HUES6 (cell line): ENCODE data around the gene FAHD1.
"Not testable (repeated sequence)": the region's sequence is repeated elsewhere in the genome, so short reads cannot be mapped to it uniquely, and the experiment has no call there.

Experiments
- H3K27ac ChIP-seq: 2 replicates; pipeline ENCODE4 v1.7.0; 2013; ENCODE audit warnings: low read depth, mild to moderate bottlenecking, low read length, inconsistent platforms
- H3K27me3 ChIP-seq: 2 replicates; pipeline ENCODE4 v1.6.1; 2013; ENCODE audit warnings: low read length; ENCODE audit not compliant: control insufficient read depth, insufficient read depth
- H3K36me3 ChIP-seq: 2 replicates; pipeline ENCODE4 v1.6.1; 2013; ENCODE audit warnings: low read length; ENCODE audit not compliant: control insufficient read depth, insufficient read depth
- H3K4me1 ChIP-seq: 2 replicates; pipeline ENCODE4 v1.6.1; 2013; ENCODE audit warnings: low read length; ENCODE audit not compliant: control insufficient read depth, insufficient read depth
- H3K4me3 ChIP-seq: 2 replicates; pipeline ENCODE4 v1.5.1; 2013; ENCODE audit warnings: low read depth, low read length
- H3K9ac ChIP-seq: one replicate; pipeline ENCODE4 v1.6.1; 2013; ENCODE audit warnings: mild to moderate bottlenecking, low read length
- H3K9me3 ChIP-seq: 2 replicates; pipeline ENCODE4 v1.6.1; 2013; ENCODE audit warnings: low read depth, low read length; ENCODE audit not compliant: control insufficient read depth, insufficient read depth

Gene FAHD1

GRCh38 chr16:1876066-1876465 lies 49.1 kb downstream of the FAHD1 start:
- not testable (repeated sequence) for H3K4me3 ChIP-seq, H3K4me1 ChIP-seq, H3K36me3 ChIP-seq, H3K9ac ChIP-seq, H3K9me3 ChIP-seq, H3K27ac ChIP-seq
- peaks cover 43% of the 10 kb centered on the region for H3K27me3 ChIP-seq

GRCh38 chr16:1876468-1876867 lies 49.5 kb downstream of the FAHD1 start:
- Histone ChIP-seq H3K4me1 (no peaks in the 10 kb centered on the region), H3K27ac (no peak overlapping the region), H3K9ac (no peak overlapping the region), H3K4me3 (no peak overlapping the region), H3K9me3 (no peaks in the 10 kb centered on the region), H3K27me3 (peaks cover 43% of the 10 kb centered on the region), H3K36me3 (no peaks in the 10 kb centered on the region)

GRCh38 chr16:1877089-1877488 lies 50.1 kb downstream of the FAHD1 start:
- peaks cover 39% of the 10 kb centered on the region for H3K27me3 ChIP-seq
- H3K36me3 ChIP-seq, result no peaks in the 10 kb centered on the region
- H3K4me1 ChIP-seq, result no peaks in the 10 kb centered on the region
- no peak overlapping the region for H3K27ac ChIP-seq
- H3K9ac ChIP-seq, result no peak overlapping the region
- H3K9me3 ChIP-seq, result no peaks in the 10 kb centered on the region
- no peak overlapping the region for H3K4me3 ChIP-seq

GRCh38 chr16:1877804-1878203 lies 50.8 kb downstream of the FAHD1 start:
- Histone ChIP-seq H3K9me3 (no peaks in the 10 kb centered on the region), H3K27ac (no peak overlapping the region), H3K9ac (no peak overlapping the region), H3K4me3 (no peak overlapping the region), H3K4me1 (no peaks in the 10 kb centered on the region), H3K36me3 (no peaks in the 10 kb centered on the region), H3K27me3 (peaks cover 32% of the 10 kb centered on the region)

- Histone ChIP-seq H3K36me3 (no peaks in the 10 kb centered on the region), H3K27me3 (peaks cover 28% of the 10 kb centered on the region), H3K4me3 (no peak overlapping the region), H3K9me3 (no peaks in the 10 kb centered on the region), H3K4me1 (no peaks in the 10 kb centered on the region), H3K9ac (no peak overlapping the region), H3K27ac (no peak overlapping the region)
These were observed 51.2 kb downstream of the FAHD1 start for GRCh38 chr16:1878256-1878655.
